GM21447 (cell line): ENCODE data around the gene SFTPB.
"Not testable (repeated sequence)": the region's sequence is repeated elsewhere in the genome, so short reads cannot be mapped to it uniquely, and the experiment has no call there.

Source experiments
- ATAC-seq: cut with Tn5 transposase; IDR thresholded peaks from one replicate; pipeline ENCODE4 v1.9.1; 2021; ENCODE audit not compliant: unreplicated experiment

SFTPB gene

DNA sequence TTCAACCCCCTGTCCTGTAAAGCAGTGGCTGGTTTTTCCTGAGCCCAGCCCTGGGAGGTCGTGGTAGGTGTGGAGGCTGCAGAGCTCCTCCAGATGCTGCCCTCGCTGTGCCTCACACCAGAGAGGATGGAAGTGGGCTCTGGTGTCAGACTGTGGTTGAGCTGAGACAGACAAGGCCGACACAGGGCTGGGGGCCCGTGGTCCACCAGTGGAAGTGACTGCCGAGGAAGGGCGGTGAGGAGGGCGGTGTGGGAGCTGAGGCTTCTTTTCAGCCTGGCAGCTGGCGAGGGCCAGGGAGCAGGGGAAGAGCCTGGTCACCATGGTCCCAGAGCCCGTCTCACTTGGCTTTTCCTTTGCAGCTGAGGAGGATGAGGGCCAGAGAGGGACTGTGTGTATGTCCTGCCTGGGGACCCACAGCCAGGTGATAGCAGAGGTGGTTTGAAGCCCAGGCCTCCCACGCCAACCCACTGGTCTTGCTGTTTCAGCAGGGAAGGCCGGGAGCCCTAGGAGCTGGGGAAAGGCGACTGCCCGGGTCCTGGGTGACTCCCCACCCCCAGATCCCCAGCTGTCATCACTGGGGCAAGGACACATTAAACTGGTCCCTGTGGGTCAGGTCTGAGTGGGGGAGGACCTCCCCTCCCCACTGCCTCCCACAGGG lies 8.5 kb downstream of the SFTPB start:
- ATAC-seq: no peak

DNA sequence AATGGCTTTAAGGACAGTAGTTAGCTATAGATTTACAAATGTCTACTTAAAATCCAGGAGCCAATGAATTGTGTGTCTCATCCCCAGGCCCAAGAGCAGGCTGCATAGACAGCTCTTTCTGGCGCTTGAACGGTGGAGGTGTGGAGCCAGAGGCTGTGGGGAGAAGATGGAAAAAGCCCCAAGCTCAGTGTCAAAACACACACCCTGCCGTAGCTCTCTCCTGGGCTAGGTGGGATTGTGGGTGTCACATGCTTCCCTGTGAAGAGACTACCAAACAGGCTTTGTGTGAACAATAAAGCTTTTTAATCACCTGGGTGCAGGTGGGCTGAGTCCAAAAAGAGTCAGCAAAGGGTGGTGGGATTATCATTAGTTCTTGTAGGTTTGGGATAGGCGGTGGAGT lies 10.6 kb downstream of the SFTPB start:
- ATAC-seq: not testable (repeated sequence)

DNA sequence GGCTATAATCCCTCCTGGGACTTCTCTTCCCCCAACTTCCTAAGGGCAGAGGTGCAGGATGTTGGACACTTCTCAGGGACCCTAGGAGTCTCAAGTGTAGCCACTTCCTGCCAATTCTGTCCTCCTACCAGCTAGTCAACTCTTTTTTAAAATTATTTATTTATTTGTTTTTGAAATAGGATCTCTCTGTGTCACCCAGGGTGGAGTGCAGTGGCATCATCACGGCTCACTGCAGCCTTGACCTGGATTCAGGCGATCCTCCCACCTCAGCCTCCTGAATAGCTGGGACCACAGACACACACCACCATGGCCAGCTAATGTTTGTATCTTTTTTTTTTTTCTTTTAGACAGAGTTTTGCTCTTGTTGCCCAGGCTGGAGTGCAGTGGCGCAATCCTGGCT lies 11.5 kb downstream of the SFTPB start:
- ATAC-seq: no peak

DNA sequence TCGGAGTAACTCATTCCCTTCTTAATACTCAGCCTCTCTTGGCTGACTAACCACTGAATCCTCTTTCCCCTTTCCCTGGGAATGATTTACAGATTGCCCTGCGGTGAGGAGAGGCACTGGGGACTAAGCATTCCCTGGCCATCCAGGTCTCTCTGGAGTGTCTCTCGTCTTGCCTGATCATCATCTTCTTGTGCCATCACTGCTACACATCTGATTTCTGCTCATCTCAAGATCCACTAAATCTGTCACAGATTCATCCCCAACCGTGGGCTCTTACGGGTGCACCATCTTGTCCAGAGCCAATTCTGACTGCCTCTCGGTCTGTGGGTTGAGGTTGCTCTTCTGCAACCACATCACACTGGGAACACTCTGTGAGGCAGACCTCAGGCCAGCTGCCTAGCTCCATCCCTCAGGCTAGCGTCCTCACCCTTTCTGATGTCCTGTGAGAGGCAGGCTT lies 12.0 kb downstream of the SFTPB start:
- ATAC-seq: no peak

DNA sequence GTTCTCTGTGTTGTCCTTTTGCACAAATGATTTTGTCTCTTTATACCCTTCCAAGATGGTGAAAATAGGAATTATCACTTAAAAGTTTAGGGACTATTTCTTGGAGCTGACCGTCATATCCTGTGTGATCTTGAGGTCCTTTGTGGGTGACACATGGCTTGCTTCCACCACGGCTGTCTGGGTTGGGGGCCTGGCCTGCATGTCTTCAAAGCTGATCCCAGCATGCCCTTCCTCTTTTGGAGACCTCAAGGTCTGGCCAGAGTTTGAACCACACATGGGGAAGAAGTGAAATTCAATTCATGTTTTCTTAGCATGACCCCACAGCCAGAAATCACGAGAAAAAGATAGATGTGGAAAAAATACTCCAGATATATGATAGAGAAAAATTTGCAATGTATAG lies 14.0 kb downstream of the SFTPB start:
- no peak for ATAC-seq

DNA sequence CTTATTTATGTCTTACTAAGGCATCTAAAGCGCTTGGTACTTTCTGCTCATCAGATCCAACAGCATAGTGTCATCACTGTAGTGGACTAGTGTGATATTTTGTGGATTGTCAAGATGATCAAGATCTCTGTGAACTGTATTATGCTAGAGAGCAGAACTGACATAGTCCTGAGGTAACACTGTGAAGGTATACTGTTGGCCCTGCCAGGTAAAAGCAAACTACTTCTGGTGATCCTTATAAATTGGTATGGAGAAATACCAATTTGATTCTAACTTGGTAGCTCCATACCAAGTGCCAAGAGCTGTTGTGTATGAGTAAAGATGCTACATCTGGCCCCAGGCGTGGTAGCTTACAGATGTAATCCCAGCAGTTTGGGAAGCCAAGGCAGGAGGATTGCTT lies 15.9 kb downstream of the SFTPB start:
- no peak for ATAC-seq

DNA sequence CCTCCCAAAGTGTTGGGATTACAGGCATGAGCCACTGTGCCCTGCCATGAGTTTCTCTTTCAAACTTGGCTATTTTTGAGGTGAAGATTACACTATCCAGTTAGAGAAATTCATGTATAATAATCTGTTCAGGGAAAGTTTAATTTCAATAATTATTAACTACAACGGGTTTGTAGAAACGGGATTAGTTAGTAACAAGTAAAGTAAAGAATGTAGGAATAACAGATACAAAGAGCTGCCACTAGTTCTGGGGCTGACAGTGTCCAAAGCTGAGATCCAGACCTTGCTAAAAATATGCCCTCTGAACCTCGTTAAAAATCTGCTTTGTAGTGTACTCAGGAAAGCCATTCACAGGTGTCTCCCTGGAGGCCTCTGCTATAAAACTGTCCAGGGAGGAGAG lies 16.9 kb downstream of the SFTPB start:
- no peak for ATAC-seq

DNA sequence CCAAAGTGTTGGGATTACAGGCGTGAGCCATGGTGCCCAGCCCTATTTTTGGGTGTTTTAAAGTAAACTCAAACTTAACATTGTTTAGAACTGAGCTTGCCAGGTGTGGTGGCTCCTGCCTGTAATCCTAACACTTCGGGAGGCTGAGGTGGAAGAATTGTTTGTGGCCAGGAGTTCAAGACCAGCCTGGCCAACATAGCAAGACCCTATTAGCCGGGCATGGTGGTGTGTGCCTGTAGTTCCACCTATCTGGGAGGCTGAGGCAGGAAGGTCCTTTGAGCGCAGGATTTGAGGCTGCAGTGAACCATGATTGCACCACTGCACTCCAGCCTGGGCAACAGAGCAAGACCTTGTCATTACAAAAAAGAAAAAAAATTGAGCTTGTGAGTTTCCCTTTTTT lies 17.5 kb downstream of the SFTPB start:
- no peak for ATAC-seq

DNA sequence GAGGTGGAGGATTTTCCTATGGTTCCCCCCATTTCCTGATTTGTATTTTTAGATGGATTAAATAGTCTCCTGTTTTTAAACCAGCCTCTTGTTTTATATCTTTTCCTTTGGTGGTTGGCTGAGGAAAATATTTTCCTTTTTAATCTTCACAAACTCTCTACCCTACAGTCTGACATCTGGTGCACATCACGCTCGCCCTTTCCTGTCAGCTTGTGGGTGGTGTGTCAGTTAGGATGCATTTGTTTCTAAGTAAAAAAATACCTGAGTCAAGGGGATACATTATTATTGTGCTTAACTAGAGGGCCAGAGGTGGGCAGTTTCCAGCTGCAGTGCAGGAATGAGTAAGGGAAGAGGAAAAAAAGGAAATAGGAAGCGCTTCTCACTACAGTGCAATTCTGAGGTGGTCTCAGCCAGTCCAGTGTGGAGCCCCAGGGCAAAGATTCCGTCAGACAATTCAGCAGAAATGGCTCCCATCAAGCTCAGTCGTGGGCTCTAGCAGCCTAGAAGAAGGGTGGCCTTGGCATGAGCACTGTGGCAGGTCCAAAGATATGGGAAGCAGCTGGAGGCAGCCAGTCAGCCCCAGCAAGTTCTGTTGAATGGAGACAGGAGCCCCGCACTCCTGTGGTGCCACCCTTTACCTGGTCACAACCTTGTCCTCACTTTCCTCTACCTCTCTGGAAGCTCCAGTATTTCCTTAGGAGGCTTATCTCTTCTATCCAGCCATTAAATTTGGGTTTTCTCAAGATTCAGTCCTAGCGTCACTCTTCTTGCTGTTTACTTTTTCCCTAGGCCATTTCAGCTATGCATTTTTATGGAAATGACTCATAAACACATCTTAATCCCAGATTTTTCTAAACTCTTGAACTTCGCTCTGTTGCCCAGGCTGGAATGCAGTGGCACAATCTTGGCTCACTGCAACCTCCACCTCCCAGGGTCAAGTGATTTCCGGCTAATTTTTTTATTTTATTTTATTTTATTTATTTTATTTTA lies 18.5 kb downstream of the SFTPB start:
- ATAC-seq: no peak

DNA sequence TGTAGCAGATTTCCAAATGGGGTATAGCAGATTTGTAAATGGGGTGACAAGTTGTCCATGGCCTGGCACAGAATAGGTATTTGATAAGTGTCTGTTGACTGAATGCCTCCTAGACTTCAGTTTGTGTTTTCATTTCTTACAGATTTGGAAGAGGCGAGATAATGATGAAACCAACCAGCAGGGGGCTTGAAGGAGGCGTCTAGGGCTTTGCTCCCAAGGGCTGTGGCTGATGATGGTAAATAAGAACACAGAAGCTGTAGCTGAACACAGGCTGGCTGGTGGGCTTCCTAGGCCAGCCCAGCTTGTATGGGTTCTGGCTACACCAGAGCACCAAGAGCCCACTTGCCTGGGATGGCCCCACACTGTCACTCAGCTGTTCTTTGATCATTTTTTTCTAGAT lies 19.4 kb downstream of the SFTPB start:
- no peak for ATAC-seq

DNA sequence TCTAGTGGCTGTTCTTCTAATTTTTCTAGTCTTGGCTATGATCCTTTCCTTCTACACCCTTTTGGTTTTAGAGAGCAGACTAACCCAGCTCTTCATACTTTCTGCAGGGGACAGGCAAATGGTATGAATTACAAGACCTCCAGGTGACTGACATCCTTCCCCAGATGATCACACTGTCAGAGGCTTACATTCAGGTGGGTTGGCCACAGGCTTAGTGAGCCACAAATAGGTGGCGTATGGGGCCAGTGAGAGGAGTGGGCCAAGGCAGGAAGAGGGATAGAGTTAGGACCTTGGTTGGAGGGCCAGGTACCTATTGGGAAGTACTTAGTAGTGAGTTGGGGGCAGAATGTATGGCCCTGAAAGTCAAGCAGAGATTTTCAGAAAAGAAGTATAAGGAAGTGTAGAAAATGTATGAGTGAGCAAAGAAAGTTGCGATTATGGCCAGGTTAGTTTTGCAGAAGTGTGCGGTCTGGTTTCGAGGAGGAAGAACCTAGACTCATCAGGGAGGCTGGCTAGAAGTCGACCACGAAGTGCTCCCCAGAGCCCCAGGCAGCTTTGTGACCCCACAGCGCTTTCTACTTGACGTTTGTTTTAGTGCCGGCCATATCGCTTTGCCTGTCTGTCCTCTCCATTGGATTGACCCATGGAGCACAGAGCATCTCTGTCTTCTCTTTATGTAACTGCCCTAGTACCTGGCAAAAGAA lies 20.0 kb downstream of the SFTPB start:
- peak; percentile 60 for ATAC-seq

DNA sequence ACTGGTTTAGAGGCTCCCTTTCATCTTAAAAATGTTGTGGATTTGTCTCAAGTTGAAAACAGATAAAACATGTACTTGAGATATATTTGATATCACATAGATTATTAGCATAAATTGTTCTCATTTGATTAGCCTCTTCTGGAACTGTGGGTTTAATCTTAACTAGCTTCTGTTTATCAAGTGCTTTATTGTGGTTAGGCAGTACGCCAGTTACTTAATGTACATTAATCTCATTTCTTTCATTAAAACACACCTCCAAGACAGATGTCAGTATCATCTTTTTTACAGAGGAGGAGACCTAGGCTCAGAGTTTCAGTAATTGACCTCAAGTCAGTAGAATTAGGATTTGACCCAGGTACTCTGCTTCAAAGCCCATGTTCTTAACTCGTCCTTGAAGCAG lies 21.8 kb downstream of the SFTPB start:
- ATAC-seq: no peak

DNA sequence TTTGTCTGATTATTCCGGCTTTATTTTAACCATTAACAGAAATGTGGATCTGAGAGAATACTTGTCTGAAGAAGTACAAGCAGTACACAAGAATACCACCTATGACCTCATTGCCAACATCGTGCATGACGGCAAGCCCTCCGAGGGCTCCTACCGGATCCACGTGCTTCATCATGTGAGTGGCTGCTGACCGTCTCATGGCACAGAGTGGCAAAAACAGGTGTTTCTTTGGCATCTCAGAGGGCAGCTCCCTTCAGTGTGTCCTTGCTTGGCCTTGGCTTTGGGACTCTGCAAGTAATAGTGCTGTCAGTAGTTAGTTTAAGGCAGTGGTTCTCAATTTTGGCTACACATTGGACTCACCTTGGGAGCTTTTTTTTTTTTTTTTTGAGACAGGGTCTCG lies 23.1 kb downstream of the SFTPB start:
- no peak for ATAC-seq

DNA sequence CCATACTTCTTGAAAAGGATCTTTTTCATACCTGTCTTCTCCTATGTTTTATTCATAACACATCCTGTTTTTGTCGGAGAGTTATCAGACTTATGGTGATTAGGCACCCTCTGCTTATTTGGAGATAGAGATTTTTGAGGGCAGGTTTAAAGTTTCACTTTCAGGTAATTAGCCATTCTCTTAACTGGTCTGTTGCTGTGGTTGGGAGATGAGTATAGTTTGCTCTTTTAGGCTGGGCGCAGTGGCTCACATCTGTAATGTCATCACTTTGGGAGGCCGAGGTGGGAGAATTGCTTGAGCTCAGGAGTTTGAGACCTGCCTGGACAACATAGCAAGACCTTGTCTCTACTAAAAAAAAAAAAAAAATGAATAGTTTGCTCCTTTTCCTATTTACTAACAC lies 25.3 kb downstream of the SFTPB start:
- peak; percentile 50 for ATAC-seq

DNA sequence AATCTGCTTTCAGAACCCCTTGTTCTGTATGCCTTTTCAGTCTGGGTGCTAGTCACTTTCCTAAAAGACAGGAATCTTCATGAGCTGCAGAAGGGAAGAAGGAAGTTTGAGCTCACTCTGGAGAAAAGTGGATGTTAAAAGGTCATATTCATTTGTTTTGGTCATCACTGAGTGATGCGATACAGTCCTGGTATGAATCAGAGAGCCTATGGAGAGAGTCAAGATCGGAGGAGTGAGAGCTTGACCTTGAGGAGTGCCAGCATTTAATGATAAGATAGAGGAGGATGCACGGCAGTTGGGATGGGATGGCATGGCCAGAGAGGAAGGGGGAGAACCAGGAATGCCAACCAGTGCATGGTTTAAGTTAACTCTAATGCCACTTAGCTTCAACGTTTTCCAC lies 32.4 kb downstream of the SFTPB start:
- ATAC-seq: no peak

DNA sequence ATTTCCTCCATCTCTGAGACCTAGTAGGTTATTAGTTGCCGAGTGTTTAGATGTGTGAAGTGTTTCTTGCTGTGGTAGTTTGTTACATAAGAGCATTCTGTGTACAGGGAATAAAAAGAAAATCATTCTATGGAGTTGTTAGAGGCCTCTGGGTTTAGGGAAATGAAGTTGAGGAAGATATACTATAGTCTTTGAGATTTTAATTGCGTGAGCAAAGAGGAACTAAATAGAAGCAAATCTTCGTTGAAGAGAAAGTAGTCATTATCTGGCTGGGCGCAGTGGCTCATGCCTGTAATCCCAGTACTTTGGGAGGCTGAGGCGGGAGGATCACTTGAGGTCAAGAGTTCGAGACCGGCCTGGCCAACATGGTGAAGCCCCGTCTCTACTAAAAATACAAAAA lies 33.0 kb downstream of the SFTPB start:
- no peak for ATAC-seq

DNA sequence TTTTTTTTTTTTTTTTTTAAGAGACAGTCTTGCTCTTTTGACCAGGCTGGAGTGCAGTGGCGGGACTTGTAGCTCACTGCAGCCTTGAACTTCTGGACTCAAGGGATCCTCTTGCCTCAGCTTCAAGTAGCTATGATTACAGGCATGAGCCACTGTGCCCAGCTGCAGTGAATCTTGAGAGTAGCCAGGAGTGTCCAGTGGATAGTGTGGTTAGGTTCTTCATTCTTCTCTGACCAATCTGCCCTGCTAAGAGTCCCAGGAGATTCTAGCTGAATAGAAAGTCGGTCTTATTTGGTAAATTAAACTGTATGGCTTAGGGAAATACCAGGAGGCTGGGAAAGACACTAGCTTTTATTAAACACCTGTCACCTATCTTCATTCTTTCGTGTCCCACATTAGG lies 36.7 kb downstream of the SFTPB start:
- ATAC-seq: no peak

DNA sequence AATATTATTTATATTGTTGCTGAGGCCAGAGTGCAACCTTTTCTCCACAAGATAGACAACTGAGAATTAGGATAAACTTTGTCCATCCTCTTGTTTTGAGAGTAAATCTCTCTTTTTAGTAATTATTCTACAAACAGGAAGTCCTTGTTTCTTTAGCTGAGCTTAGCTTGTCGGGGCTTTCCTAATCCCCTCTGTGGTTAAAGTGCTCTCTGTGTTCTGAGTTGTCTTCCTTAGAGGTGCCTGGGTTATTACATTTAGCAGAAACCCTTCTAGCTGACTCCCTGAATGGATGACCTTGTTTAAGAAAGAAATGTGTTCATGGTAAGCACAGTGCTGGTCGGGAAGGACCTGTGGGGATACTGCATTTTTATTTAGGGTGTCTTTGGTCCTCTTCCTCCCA lies 39.3 kb downstream of the SFTPB start:
- no peak for ATAC-seq

DNA sequence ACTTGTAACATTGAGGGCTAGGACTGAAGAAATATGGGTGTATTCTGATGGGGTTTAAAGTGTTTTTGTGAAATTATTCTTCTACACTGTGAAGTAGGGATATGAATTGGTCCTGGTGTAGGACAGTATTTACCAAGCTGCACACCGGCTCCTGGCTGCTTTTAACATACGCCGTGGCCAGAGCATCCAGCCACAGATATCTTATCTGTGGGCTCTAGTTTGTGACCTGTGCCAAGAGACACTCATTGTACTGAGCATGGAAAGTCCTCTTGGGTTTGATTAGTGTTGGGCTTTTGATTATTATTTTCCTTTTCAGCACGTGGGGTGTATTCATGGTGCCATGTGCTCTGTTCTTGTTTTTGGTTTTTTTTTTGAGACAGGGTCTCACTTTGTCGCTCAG lies 44.0 kb downstream of the SFTPB start:
- no peak for ATAC-seq

DNA sequence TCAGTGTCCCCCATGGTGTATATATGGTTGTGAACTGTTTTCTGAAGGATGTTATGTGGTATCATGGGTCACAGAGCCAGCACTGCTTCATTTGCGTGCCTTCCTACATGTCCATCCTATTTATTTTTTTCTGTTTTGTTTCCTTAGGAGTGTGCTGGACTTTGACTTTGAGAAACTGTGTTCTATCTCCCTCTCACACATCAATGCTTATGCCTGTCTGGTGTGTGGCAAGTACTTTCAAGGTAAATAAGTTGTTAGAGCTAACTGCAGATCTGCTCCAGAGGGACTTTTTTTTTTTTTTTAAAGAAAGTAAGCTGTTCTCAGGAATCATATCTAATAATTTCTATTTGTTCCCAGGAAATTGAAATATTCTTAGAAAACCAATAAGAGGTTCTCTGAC lies 46.7 kb downstream of the SFTPB start:
- no peak for ATAC-seq

DNA sequence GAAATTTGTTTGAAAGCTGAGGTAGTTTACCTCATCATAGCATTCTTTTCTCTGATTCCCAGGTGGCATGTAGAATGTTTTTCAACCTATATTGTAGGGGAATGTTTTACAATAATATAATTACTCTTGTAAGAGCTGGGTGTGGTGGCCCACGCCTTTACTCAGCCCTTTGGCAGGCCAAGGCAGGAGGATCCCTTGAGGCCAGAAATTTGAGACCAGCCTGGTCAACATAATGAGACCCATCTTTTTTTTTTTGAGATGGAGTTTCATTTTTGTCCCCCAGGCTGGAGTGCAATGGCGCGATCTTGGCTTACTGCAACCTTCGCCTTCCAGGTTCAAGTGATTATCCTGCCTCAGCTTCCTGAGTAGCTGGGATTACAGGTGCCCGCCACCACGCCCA lies 48.4 kb downstream of the SFTPB start:
- ATAC-seq: no peak

DNA sequence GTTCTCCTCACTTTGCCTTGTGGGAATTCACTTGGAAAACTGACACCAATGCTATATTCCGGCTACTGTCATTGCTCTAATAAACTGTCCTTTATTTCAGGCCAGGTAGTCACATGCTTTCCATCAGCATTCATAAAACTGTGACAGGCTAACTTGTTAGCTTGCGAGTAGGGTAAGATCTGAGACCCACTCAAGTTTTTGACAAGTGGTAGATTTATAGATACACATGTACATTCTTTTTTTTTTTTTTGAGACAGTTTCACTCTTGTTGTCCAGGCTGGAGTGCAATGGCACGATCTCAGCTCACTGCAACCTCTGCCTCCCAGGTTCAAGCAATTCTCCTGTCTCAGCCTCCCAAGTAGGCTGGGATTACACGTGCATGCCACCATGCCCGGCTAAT lies 50.3 kb downstream of the SFTPB start:
- not testable (repeated sequence) for ATAC-seq
